Stomach smooth muscle (tissue), 2 donors: ENCODE measurements around the gene CDK11A.
"Not testable (repeated sequence)": the region's sequence is repeated elsewhere in the genome, so short reads cannot be mapped to it uniquely, and the experiment has no call there.

Experiments
- H3K27ac ChIP-seq: one replicate; pipeline ENCODE4 v1.7.0; 2013; ENCODE audit warnings: mild to moderate bottlenecking, low read length, inconsistent platforms
- H3K27me3 ChIP-seq, 2 donors: one replicate each; pipeline ENCODE4 v1.7.0; 2013; ENCODE audit warnings: low read length in 2 of 2; ENCODE audit not compliant: insufficient read depth in 2 of 2, control insufficient read depth in 1 of 2
- H3K36me3 ChIP-seq, 2 donors: one replicate each; pipeline ENCODE4 v1.7.0; 2013; ENCODE audit warnings: low read length in 2 of 2; ENCODE audit not compliant: control insufficient read depth in 2 of 2, insufficient read depth in 2 of 2
- H3K4me1 ChIP-seq: one replicate; pipeline ENCODE4 v1.7.0; 2013; ENCODE audit warnings: low read length; ENCODE audit not compliant: control insufficient read depth, insufficient read depth
- H3K4me3 ChIP-seq, 2 donors: one replicate each; pipeline ENCODE4 v1.7.0; 2013; ENCODE audit warnings: low read length in 2 of 2
- H3K9ac ChIP-seq, 2 donors: one replicate each; pipeline ENCODE4 v1.7.0; 2013; ENCODE audit warnings: low read length in 2 of 2, mild to moderate bottlenecking in 1 of 2
- H3K9me3 ChIP-seq, 2 donors: one replicate each; pipeline ENCODE4 v1.7.0; 2013; ENCODE audit warnings: low read length in 2 of 2; ENCODE audit not compliant: control insufficient read depth in 2 of 2
- donor health status: healthy.
- donor health status: Pancreatic carcinoma.

Gene CDK11A

DNA sequence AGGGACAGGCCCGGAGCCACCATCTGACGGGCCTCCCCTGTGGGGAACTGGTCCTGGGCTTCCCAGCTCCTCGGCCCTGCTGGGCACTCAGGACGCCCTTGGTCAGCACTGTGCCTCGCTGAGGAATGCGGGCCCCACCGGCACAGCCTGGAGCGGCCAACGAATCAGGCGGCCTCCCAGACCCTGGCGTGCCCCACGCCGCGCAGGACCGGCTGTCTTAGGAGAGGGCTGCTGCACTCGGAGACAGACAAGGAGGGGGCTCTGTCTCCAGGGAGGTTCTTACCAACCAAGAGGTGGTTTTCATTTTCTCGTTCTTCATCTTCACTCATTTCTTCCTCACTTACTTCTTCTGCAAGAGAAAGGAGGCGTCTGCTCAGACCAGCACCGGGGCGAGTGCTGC is 16.3 kb downstream of the CDK11A start:
- H3K9me3 ChIP-seq, H3K4me3 ChIP-seq, H3K36me3 ChIP-seq, H3K4me1 ChIP-seq, H3K9ac ChIP-seq, H3K27ac ChIP-seq, H3K27me3 ChIP-seq: not testable (repeated sequence)

DNA sequence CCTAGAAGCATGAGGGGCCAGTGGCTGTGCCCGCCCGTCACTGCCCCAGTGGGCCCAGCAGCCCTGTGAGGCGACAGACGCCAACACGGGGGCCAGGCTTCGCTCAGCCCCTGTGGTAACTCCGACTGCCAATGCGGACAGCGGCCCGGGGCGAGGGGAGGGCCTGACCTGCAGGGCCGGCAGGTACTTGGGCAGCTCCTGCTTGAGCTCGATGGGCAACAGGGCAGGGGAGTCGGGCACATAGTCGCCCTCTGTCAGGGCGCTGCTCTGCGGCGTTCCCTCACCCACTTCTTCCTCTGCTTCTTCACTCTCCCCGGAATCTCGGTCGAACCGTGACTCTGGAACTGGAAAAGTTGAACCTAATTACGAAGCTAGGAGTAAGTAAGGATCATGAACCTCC is 16.9 kb downstream of the CDK11A start:
- H3K4me1 ChIP-seq, H3K9ac ChIP-seq, H3K9me3 ChIP-seq, H3K27me3 ChIP-seq, H3K4me3 ChIP-seq, H3K27ac ChIP-seq, H3K36me3 ChIP-seq: not testable (repeated sequence)

DNA sequence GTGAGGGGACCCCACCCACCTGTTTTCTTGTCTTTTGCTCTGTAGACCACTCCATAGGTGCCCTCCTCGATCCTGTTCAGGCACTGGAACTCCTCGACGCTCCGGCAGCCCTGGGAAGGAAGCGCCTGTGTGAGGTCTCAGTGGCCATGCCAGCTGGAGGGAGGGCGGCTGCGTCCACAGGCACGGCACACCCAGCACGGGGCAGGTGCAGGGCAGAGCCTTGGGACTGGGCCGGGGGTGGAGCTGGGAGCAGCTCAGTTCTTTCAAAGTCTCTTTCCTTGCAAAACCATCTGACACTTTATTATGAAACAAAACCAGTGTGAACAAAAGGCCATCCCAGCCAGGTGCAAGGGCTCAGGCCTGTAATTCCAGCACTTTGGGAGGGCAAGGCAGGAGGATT is 18.5 kb downstream of the CDK11A start:
- H3K4me1 ChIP-seq, H3K36me3 ChIP-seq, H3K9me3 ChIP-seq, H3K9ac ChIP-seq, H3K27me3 ChIP-seq, H3K4me3 ChIP-seq, H3K27ac ChIP-seq: not testable (repeated sequence)

DNA sequence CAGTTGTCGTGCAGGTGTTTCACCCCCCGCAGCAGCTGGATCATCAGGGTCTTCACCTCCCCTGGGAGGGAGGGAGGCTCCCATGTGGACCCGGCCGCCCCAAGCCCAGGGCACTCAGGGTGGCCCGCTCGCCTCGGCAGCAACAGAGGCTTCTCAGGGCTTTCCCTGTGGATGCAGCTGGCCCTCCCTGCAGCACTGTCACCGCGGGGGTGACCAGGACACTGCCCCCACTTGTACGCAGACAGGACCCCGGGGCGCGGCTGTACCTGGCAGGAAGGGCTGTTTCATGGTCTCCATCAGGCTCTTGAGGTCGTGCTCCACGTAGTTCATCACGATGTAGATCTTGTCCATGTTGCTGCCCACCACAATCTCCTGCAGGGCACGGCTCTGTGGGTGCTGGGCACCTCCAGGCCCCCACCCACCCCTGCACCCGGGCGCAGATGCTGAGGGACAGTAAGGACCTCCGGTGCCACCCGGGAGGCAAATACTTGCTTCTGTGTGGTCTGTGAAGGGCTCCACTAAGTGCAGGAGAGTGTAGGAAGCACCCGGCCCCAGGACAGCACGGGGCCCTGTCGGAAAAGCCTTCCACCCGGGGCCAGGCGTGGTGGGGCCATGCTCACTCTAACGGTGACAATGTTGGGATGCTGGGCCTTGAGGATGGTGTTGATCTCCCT is 19.7 kb downstream of the CDK11A start:
- H3K27ac ChIP-seq, H3K9me3 ChIP-seq, H3K27me3 ChIP-seq, H3K4me3 ChIP-seq, H3K9ac ChIP-seq, H3K36me3 ChIP-seq, H3K4me1 ChIP-seq: not testable (repeated sequence)

DNA sequence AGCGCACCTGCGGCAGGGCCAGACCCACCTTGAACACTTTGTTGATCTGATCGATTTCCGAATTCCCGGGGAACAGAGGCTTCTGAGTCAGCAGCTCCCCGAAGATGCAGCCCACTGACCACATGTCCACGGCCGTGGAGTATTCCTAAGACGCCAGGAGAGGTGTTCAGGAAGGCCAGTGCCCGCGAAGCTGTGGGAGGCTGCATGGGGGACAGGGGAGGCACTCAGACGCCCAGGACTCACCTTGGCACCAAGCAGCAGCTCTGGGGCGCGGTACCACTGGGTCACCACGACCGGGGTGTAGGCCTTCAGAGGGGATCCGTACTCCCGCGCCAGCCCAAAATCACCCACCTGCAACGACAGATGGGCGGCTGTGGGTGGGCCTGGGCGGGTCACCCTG is 20.4 kb downstream of the CDK11A start:
- Histone ChIP-seq H3K9ac (no peak overlapping the region), H3K9me3 (no peaks in the 10 kb centered on the region), H3K27me3 (no peaks in the 10 kb centered on the region), H3K4me3 (no peak overlapping the region), H3K4me1 (no peaks in the 10 kb centered on the region), H3K27ac (no peak overlapping the region), H3K36me3 (no peaks in the 10 kb centered on the region)

DNA sequence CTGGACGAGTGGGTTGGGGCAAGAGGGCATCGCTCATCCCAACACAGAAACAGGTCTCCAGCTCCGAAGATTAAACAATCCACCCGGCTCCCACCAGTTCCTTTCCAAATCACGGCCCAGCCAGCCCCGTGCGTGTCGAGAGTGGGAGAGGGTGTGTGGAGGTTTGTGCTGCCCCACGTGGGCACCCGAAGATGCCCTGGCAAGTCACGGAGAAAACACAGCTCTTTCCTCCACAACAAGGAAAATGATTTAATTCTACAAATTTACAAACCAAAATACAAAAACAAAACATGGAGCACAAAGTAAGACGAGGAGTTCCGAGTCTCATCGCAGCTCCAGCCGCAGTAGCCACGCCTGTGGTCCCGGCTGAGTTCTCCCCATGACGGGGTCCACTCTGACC is 21.7 kb downstream of the CDK11A start:
- not testable (repeated sequence) for H3K4me1 ChIP-seq, H3K9me3 ChIP-seq, H3K27ac ChIP-seq, H3K36me3 ChIP-seq, H3K9ac ChIP-seq, H3K4me3 ChIP-seq, H3K27me3 ChIP-seq

DNA sequence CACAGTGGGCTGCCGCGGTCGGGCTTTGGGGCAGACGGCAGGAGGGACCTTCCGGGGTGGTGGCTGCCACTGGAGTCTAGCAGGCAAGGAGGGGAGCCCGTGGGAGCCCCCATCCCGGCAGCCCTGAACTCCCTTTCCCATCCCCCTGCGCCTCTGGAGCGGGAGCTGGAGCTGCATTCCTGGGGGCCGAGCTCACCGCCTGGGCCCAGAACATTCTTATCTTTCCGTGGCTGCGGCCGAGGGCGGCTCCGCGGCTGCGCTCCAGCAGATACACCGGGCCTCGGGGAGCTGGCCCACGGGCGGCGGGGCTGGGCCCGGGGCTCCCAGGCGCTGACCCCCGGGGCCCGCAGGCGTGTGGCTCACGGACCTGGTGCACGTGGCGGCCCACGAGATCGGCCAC is 23.6 kb downstream of the CDK11A start:
- not testable (repeated sequence) for H3K4me1 ChIP-seq, H3K9me3 ChIP-seq, H3K27ac ChIP-seq, H3K36me3 ChIP-seq, H3K4me3 ChIP-seq, H3K27me3 ChIP-seq, H3K9ac ChIP-seq

DNA sequence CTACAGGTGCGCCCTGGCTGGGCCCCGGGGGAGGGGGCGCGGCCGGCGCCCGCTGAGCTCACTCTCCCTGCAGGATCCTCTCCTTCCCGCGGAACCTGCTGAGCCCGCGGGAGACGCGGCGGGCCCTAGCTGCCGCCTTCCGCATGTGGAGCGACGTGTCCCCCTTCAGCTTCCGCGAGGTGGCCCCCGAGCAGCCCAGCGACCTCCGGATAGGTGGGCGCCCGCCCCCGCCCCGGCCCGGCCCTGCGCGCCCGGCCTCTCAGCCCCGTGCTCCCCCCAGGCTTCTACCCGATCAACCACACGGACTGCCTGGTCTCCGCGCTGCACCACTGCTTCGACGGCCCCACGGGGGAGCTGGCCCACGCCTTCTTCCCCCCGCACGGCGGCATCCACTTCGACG is 24.1 kb downstream of the CDK11A start:
- not testable (repeated sequence) for H3K4me3 ChIP-seq, H3K9me3 ChIP-seq

DNA sequence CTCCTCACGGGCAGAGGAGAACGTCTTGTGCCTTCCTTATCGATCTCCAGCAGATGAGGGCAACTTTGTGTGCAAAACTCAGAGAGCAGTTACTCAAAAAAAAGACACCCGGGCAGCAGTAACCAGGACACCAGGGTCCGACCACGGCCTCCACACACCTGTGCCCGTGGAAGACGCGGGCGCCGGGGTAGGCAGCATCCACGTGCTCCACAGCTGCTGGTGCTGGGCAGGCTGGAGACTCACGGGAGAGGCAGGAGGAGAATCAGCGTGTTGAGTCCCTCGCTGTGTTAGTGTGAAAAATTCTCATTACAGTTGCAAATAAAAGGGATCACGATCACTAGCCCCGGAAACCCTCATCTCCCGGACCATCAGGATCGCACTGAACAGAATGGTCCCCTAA is 25.1 kb downstream of the CDK11A start:
- not testable (repeated sequence) for H3K4me1 ChIP-seq, H3K4me3 ChIP-seq, H3K27ac ChIP-seq, H3K9ac ChIP-seq, H3K27me3 ChIP-seq, H3K9me3 ChIP-seq, H3K36me3 ChIP-seq

More for the DNA sequence above, 24.1 kb downstream of the CDK11A start:
- H3K4me1 ChIP-seq, H3K9ac ChIP-seq, H3K27me3 ChIP-seq, H3K27ac ChIP-seq, H3K36me3 ChIP-seq: not testable (repeated sequence)

DNA sequence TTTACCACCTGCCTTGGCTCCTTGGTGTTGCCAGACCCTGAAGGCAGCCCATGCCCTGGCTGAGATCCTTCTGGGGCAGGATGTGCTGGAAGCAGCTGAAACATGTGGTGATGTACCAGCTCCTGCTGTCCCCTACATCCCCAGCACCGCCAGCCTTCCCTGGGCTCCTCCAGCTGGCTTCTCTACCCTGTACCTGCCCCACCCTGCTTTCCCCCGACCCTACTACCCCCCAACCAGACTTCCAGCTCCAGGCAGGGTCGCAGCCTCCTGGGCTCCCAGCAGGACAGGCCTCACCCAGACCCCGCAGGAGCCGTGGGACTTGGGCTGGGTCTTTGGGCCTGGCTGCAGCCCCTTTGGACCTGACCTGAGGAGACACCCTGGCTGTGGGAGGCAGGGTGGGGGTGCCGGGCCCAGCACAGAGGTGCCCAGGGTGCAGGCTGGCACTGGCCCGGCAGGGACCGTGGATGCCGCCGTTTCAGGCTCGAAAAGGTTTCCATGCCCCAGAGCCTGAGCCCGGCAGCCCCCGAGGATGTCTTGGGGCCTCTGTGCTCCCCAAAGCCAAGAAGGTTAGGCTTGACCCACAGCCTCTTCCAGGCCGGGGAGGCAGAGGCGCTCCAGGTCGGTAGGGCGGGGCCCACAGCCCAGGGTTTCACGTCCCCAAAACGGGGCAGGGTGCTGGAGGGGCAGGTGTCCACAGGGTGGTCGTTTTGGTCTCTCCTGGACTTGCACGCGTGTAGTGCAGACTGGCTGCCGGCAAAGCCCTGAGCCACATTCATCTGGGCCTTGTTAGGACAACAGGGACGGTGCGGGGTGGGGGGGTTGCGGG is 26.6 kb downstream of the CDK11A start:
- not testable (repeated sequence) for H3K4me3 ChIP-seq, H3K27ac ChIP-seq, H3K9me3 ChIP-seq, H3K9ac ChIP-seq, H3K27me3 ChIP-seq, H3K4me1 ChIP-seq, H3K36me3 ChIP-seq
